Muscle layer of duodenum (tissue), 2 donors: Measurements from ENCODE around the gene MRPL55.

Experiments
- H3K27ac ChIP-seq: one replicate; pipeline ENCODE4 v1.7.0; 2013; ENCODE audit warnings: mild to moderate bottlenecking, low read length
- H3K27me3 ChIP-seq: one replicate; pipeline ENCODE4 v1.7.0; 2013; ENCODE audit warnings: low read depth, mild to moderate bottlenecking, control low read depth, low read length
- H3K36me3 ChIP-seq, 2 donors: one replicate each; pipeline ENCODE4 v1.7.0; 2013; ENCODE audit warnings: low read length in 2 of 2, control low read depth in 1 of 2, mild to moderate bottlenecking in 1 of 2; ENCODE audit not compliant: insufficient read depth in 2 of 2, control insufficient read depth in 1 of 2
- H3K4me1 ChIP-seq, 2 donors: one replicate each; pipeline ENCODE4 v1.7.0; 2013; ENCODE audit warnings: low read length in 2 of 2, mild to moderate bottlenecking in 2 of 2, control low read depth in 1 of 2, moderate library complexity in 1 of 2; ENCODE audit not compliant: insufficient read depth in 2 of 2, control insufficient read depth in 1 of 2
- H3K4me3 ChIP-seq, 2 donors: one replicate each; pipeline ENCODE4 v1.7.0; 2013; ENCODE audit warnings: low read length in 2 of 2, low read depth in 1 of 2, mild to moderate bottlenecking in 1 of 2
- H3K9me3 ChIP-seq, 2 donors: one replicate each; pipeline ENCODE4 v1.7.0; 2013; ENCODE audit warnings: low read length in 2 of 2, control low read depth in 1 of 2, mild to moderate bottlenecking in 1 of 2; ENCODE audit not compliant: control insufficient read depth in 1 of 2
- donor health status: healthy.

MRPL55 gene

DNA sequence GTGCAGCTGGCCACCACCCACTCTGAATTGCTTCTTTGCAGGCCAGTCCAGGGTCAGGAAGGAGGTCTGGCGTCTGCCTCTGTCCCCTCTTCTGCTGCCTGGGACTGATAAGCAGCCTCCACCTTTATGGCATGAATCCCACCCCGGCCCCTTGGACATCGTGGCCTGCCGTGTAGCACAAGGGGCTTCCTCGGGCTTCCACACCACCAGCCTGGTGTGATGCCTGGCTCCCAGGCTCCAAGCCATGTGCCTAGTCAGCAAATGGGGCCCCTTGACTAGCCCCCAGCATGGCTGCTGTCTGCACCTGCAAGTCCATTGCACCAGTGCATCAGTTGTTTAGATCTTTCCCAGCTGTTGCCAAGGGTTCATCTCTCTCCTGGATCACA is 36.4 kb downstream of the MRPL55 start:
- H3K4me3 ChIP-seq: no peak overlapping the region
- no peaks in the 10 kb centered on the region for H3K9me3 ChIP-seq
- H3K27me3 ChIP-seq: no peaks in the 10 kb centered on the region
- no peaks in the 10 kb centered on the region for H3K4me1 ChIP-seq
- no peaks in the 10 kb centered on the region for H3K36me3 ChIP-seq
- no peak overlapping the region for H3K27ac ChIP-seq

DNA sequence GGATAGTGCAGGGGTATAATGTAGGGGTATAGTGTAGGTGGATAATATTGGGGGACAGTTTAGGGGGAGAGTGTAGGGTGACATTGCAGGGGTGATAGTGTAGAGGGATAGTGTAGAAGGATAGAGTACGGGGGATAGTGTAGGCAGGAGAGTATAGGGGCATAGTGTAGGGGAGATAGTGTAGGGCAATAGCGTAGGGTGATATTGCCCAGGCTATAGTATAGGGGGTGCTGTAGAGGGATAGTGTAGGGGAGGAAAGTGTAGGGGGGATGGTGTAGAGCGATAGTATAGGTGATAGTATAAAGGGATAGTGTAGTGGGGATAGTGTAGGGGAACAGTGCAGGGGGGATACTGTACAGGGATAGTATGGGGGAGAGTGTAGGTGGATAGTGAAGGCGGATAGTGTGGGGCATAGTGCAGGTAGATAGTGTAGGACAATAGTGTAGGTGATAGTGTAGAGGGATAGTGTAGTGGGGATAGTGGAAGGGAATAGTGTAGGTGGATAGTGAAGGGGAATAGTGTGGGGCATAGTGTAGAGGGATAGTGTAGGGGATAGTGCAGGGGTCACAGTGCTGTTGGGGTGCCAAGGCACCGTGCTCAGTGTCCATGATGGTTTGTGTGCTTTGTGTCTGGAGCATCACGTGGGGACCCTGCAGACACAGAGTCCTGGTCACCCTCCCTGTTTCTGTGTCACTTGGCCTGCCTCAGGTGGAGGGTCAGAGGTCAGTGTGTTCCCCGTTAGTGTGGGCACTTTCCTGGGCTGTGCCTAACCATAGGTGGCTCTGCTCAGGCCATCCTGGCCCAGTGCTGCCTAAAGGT is 37.1 kb downstream of the MRPL55 start:
- H3K27ac ChIP-seq: no peak overlapping the region
- H3K36me3 ChIP-seq: no peaks in the 10 kb centered on the region
- no peak overlapping the region for H3K4me3 ChIP-seq
- no peaks in the 10 kb centered on the region for H3K4me1 ChIP-seq
- H3K9me3 ChIP-seq: no peaks in the 10 kb centered on the region
- H3K27me3 ChIP-seq: peaks cover 5% of the 10 kb centered on the region

DNA sequence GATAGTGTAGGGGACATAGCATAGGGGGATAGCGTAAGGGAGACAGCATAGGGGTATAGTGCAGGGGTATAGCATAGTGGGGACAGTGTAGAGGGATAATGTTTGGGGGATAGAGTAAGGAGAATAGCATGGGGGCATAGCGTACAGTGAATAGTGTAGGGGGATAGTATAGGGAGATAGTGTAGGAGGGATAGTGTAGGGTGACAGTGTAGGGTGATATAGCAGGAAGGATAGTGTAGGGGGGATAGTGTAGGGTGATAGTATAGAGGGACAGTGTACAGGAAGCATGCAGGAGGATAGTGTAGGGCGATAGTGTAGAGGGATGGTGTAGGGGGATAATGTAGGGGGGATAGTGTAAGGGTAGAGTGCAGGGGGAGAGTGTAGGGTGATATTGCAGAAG is 38.2 kb downstream of the MRPL55 start:
- no peaks in the 10 kb centered on the region for H3K36me3 ChIP-seq
- peaks cover 6% of the 10 kb centered on the region for H3K27me3 ChIP-seq
- H3K27ac ChIP-seq: no peak overlapping the region
- no peaks in the 10 kb centered on the region for H3K4me1 ChIP-seq
- H3K4me3 ChIP-seq: no peak overlapping the region
- no peaks in the 10 kb centered on the region for H3K9me3 ChIP-seq

DNA sequence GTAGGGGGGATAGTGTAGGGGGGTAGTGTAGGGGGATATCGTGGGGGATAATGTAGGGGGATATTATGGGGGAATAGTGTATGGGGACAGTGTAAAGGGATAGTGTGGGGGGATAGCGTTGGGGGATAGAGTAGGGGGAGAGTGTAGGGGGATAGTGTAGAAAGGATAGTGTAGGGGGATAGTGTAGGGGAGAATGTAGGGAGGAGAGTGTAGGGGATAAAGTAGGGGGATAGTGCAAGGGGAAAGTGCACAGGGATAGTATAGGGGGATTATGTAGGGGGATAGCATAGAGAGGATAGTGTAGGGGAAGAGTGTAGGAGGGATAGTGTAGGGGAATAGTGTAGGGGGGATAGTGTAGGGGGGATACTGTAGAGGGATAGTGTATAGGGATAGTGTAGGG is 38.9 kb downstream of the MRPL55 start:
- no peaks in the 10 kb centered on the region for H3K36me3 ChIP-seq
- no peak overlapping the region for H3K4me3 ChIP-seq
- no peaks in the 10 kb centered on the region for H3K9me3 ChIP-seq
- H3K27me3 ChIP-seq: peaks cover 13% of the 10 kb centered on the region
- no peak overlapping the region for H3K27ac ChIP-seq
- H3K4me1 ChIP-seq: no peaks in the 10 kb centered on the region

DNA sequence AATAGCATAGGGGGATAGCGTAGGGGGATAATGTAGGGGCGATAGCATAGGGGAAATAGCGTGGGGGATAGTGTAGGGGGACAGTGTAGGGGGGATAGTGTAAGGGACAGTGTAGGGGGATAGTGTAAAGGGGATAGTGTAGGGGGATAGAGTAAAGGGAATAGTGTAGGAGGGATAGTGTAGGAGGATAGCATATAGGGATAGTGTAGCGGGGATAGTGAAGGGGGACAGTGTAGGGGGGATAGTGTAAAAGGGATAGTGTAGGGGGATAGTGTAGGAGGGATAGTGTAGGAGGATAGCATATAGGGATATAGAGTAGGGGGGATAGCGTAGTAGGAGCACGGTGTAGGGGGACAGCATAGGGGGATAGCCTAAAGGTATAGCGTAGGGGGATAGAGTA is 40.7 kb downstream of the MRPL55 start:
- peaks cover 21% of the 10 kb centered on the region for H3K27me3 ChIP-seq
- H3K36me3 ChIP-seq: no peaks in the 10 kb centered on the region
- no peak overlapping the region for H3K4me3 ChIP-seq
- H3K27ac ChIP-seq: no peak overlapping the region
- no peaks in the 10 kb centered on the region for H3K4me1 ChIP-seq
- H3K9me3 ChIP-seq: no peaks in the 10 kb centered on the region

DNA sequence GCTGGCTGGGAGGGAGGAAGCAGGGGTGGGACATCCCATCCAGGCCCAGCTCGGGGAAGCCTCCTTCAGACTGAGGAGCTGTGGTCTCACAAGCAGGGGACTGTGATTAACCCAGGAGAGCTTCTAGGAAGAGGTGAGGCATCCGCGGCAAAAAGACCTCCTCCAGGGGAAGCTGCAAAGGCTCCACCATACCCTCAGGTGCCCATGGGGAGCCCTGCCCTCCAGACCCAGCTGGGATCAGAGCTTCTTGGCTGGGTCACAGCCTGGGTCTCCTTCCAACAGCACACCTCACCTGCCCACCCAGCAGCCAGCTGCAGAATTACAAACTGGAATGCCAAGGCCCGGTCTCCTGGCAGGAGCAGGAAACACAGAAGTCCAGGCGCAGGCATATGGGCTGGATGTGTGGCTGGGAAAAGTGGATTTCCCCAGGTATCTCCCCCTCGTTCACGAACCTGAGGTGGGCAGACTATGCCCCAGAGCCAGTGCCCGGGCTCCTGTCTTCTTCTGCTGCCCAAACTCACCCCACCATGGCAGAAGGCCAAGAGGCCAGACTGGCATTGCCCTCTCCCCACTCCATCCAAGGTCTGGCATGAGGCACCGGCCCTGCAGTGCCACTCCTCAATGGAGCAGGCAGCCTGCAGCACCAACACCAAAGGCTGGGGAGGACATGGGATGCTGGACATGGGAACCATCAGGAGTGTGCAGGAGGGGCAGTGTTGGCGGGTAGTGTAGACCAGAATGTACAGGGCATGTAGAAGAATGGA is 42.0 kb downstream of the MRPL55 start:
- no peaks in the 10 kb centered on the region for H3K9me3 ChIP-seq
- no peak overlapping the region for H3K27ac ChIP-seq
- no peaks in the 10 kb centered on the region for H3K36me3 ChIP-seq
- peaks cover 25% of the 10 kb centered on the region for H3K27me3 ChIP-seq
- H3K4me3 ChIP-seq: no peak overlapping the region
- no peaks in the 10 kb centered on the region for H3K4me1 ChIP-seq

DNA sequence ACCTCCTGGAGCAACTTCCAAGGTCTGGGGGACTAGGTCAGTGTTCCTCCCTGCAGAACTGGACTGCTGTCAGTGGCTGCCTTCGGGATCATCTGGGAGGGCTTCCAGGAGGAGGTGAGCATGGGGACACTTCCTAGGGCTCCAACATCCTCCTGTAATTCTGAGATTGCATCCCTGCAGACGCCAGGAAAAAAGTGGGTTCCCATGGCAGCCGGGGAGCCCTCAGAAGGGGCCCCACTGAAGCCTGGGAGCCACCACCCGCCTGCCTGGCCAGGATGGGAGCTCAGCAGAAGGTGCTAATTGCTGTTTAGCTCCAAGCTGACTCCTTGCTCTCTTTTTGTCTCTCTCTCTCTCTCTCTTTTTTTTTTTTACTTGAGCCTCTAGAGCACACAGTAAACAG is 42.7 kb downstream of the MRPL55 start:
- no peaks in the 10 kb centered on the region for H3K9me3 ChIP-seq
- no peaks in the 10 kb centered on the region for H3K4me1 ChIP-seq
- no peaks in the 10 kb centered on the region for H3K36me3 ChIP-seq
- H3K27ac ChIP-seq: no peak overlapping the region
- H3K4me3 ChIP-seq: no peak overlapping the region
- H3K27me3 ChIP-seq: peaks cover 32% of the 10 kb centered on the region

DNA sequence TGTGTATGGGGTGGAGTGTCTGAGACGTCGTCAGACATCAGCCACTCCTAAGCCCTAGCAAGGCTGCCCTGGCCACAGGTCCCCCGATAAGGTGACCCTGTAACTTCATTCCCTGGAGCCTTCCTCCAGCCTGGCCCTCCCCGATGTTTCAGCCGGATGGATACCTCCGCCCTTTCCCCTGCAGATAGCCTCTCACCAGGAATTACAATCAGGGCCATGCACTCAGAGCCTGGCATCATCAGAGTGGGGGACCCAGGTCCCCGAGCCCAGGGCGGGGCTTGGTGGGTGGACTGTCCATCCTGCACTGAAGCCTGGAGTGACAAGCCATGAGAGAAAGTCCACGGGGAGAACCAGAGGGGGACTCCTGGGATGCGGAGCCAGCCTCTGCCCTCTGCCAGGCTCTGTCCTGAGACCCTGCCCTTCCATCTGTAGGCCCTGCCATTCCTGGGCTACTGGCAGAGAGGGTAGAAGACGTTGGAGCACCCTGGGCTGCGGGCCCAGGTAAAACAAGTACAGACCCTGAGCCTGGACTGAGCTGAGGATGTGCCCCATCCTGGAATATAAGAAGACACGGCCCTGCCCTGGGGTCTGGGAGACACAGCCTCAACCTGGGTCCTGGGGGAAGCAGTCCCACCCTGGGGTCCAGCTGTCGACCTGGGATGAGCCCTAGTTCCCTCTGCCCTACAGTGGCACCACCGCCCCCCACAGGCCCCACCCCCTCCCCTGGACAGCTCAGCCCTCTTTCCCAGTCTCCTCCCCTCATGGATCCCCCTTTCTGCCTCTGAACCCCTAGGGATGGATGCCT is 43.4 kb downstream of the MRPL55 start:
- no peak overlapping the region for H3K27ac ChIP-seq
- no peaks in the 10 kb centered on the region for H3K36me3 ChIP-seq
- H3K4me1 ChIP-seq: peaks cover 0 to 4% of the 10 kb centered on the region in 2 donors
- no peak overlapping the region for H3K4me3 ChIP-seq
- H3K27me3 ChIP-seq: peaks cover 39% of the 10 kb centered on the region
- no peaks in the 10 kb centered on the region for H3K9me3 ChIP-seq

DNA sequence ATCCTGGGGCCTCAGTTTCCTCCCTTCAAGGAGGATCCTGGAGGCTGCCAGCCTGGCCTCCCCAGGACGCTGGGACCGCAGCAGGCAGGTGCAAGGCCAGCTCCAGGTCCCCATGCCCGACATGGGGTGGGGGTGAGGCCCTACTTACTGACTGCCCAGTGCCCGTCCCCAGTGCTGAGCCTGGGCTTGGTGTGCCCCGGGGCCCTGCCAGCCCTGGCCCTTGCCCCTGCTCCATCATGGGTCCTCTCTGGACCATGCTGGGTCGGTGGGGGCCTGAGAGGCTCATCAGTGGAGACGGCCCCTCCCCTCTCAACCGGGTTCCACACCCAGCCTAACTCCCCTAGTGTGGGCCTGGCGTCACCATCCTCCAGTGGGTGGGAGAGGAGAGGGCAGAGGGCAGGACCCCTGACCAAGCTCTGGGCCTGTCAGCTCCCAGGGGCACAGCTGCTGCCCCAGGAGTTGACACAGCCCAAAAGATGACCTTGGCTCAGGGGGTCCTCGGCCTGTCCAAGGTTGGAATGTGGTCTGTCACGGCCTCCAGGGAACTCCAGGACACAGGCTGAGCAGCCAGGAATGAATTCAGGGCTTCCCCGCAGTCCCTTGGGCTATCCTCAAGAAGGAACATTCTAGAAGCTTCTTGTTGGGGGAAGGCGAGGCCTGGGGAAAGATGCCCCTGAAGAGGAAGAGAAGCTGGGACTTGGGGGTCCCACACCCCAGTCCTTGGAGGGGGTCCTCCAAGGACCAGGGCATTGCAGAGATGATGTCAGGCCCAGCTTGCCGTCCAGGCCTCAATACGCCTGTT is 44.2 kb downstream of the MRPL55 start:
- no peak overlapping the region for H3K27ac ChIP-seq
- H3K36me3 ChIP-seq: no peaks in the 10 kb centered on the region
- H3K4me1 ChIP-seq: peaks cover 4 to 12% of the 10 kb centered on the region in 2 donors
- H3K27me3 ChIP-seq: peaks cover 47% of the 10 kb centered on the region
- H3K9me3 ChIP-seq: no peaks in the 10 kb centered on the region
- H3K4me3 ChIP-seq: no peak overlapping the region

DNA sequence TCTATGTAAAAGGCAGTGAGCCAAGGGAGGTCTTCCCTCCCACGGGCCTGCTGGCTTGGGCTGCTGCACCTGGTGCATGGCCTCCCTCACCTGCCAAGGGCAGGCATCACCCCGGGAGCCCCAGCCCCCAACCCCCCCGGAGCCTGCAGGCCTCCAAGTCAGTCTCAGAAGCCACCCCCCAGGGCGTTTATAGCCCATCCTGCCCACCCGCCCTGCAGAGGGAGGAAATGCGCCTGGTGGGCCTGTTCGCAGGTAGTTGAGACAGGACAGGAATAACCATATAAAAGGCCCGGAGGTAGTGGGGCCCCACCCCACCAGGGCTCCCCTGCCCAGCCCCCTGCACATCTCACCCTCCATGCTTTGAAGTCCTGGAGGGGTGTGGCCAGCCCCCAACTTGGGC is 44.8 kb downstream of the MRPL55 start:
- Histone ChIP-seq H3K36me3 (no peaks in the 10 kb centered on the region), H3K4me3 (no peak overlapping the region), H3K27ac (no peak overlapping the region), H3K9me3 (no peaks in the 10 kb centered on the region), H3K27me3 (peaks cover 53% of the 10 kb centered on the region), H3K4me1 (peaks cover 4 to 18% of the 10 kb centered on the region in 2 donors)
